Natural killer cell (primary cell): ENCODE results near the gene PRPF39. TPM values are rescaled to one million over a fixed set of nuclear protein-coding genes. Genes with fewer than 3 reads are reported as not detected.

Experiments
- ATAC-seq, 3 donors: fragments of 150-1000 bp in 2 of 3; fragments of 200-7000 bp in 1 of 3; cut with Tn5 transposase; 1 replicate in 1 of 3; 2 replicates in 2 of 3; pipeline ENCODE4 v1.10.0; 2021; ENCODE audit warnings: mild to moderate bottlenecking in 2 of 3, moderate library complexity in 2 of 3
- DNase-seq, 2 donors: peaks; one replicate each; pipeline versions ENCODE4 v3.0.0 to v3.0.0-alpha.2; 2013 to 2021; ENCODE audit warnings: mixed read lengths in 1 of 2
- H3K27ac ChIP-seq: one replicate; pipeline ENCODE4 v1.5.1; 2013; ENCODE audit warnings: mild to moderate bottlenecking, low read length
- H3K27me3 ChIP-seq: one replicate; pipeline ENCODE4 v1.6.1; 2013; ENCODE audit warnings: low read length; ENCODE audit not compliant: control insufficient read depth, insufficient read depth
- H3K36me3 ChIP-seq: one replicate; pipeline ENCODE4 v1.6.1; 2013; ENCODE audit warnings: low read length; ENCODE audit not compliant: control insufficient read depth, insufficient read depth
- H3K4me1 ChIP-seq: one replicate; pipeline ENCODE4 v1.6.1; 2013; ENCODE audit warnings: low read length; ENCODE audit not compliant: control insufficient read depth, insufficient read depth
- H3K4me3 ChIP-seq: one replicate; pipeline ENCODE4 v1.5.1; 2013; ENCODE audit warnings: low read length
- H3K9me3 ChIP-seq: one replicate; pipeline ENCODE4 v1.6.1; 2013; ENCODE audit warnings: low read length; ENCODE audit not compliant: control insufficient read depth, insufficient read depth
- H3K27ac Mint-ChIP-seq, 2 donors: one replicate each; pipeline ENCODE4 v1.8.0; 2022; ENCODE audit warnings: mild to moderate bottlenecking in 2 of 2, mixed read lengths in 2 of 2, moderate library complexity in 1 of 2
- H3K27me3 Mint-ChIP-seq, 2 donors: one replicate each; pipeline ENCODE4 v1.8.0; 2022; ENCODE audit warnings: low read depth in 2 of 2, mixed read lengths in 2 of 2
- H3K36me3 Mint-ChIP-seq: one replicate; pipeline ENCODE4 v1.8.0; 2022; ENCODE audit warnings: mixed read lengths
- H3K4me1 Mint-ChIP-seq, 2 donors: one replicate each; pipeline ENCODE4 v1.8.0; 2022; ENCODE audit warnings: mixed read lengths in 2 of 2
- H3K4me3 Mint-ChIP-seq: one replicate; pipeline ENCODE4 v1.8.0; 2022; ENCODE audit warnings: mild to moderate bottlenecking, moderate library complexity, mixed read lengths
- H3K9me3 Mint-ChIP-seq, 2 donors: one replicate each; pipeline ENCODE4 v1.8.0; 2022; ENCODE audit warnings: mixed read lengths in 2 of 2
- CTCF ChIP-seq: fragments of 200-600 bp; IDR thresholded peaks from one replicate; pipeline ENCODE4 v1.8.0; 2022; ENCODE audit warnings: antibody characterized with exemption
- WGBS: methylation state at CpG from one replicate; pipeline ENCODE4 v1.1.7; 2013; ENCODE audit warnings: missing lambda C conversion rate; ENCODE audit not compliant: insufficient coverage; 5-methylcytosine and 5-hydroxymethylcytosine counted together
- intact Hi-C: fragments of 100-400 bp; cut with micrococcal nuclease; formaldehyde crosslinking; loops from one replicate; pipeline ENCODE4 v1.14.2; 2022
- total RNA-seq, 4 donors: library from RNA; stranded (reverse); fragments of 120-200 nt in 1 of 4; gene quantifications; one replicate each; pipeline versions ENCODE4 v1.2.3 to v1.2.4, GENCODE V29; 2013 to 2022

PRPF39 gene
- total RNA-seq, 3 donors from 2014 or later (not counting 1 experiment from before 2014, with no cell fraction given) = 49.2 to 61.2 (median 52.5) TPM

GRCh38 chr14:45145214-45145613, 61.3 kb downstream of the PRPF39 start:
- H3K27ac Mint-ChIP-seq = no peak overlapping the region
- Histone ChIP-seq H3K36me3 (peaks cover 2% of the 10 kb centered on the region), H3K27me3 (no peaks in the 10 kb centered on the region), H3K4me3 (no peak overlapping the region), H3K4me1 (no peaks in the 10 kb centered on the region), H3K9me3 (no peaks in the 10 kb centered on the region), H3K27ac (no peak overlapping the region)
- peaks cover 5 to 10% of the 10 kb centered on the region in 2 donors for H3K4me1 Mint-ChIP-seq
- no peaks in the 10 kb centered on the region for H3K9me3 Mint-ChIP-seq
- H3K4me3 Mint-ChIP-seq = no peak overlapping the region
- ATAC-seq (no peak), DNase-seq (no peak)
- TF ChIP-seq CTCF = no peak
- intact Hi-C loops = no loop called here
- H3K36me3 Mint-ChIP-seq = no peaks in the 10 kb centered on the region
- 81% methylated on average over 2 of the region's 3 CpGs for WGBS
- no peaks in the 10 kb centered on the region for H3K27me3 Mint-ChIP-seq

GRCh38 chr14:45149602-45150001, 65.7 kb downstream of the PRPF39 start:
- no peak for TF ChIP-seq CTCF
- no peaks in the 10 kb centered on the region for H3K9me3 ChIP-seq
- H3K4me1 ChIP-seq = no peaks in the 10 kb centered on the region
- H3K9me3 Mint-ChIP-seq = no peaks in the 10 kb centered on the region
- DNase-seq (no peak), ATAC-seq (no peak)
- no peak overlapping the region for H3K27ac Mint-ChIP-seq
- H3K4me1 Mint-ChIP-seq = peaks cover 3 to 5% of the 10 kb centered on the region in 2 donors
- H3K4me3 Mint-ChIP-seq = no peak overlapping the region
- WGBS = 94% methylated on average over 3 of the region's 3 CpGs
- peaks cover 9% of the 10 kb centered on the region for H3K36me3 ChIP-seq
- no peak overlapping the region for H3K4me3 ChIP-seq
- H3K27me3 Mint-ChIP-seq = no peaks in the 10 kb centered on the region
- no peaks in the 10 kb centered on the region for H3K36me3 Mint-ChIP-seq
- H3K27ac ChIP-seq = no peak overlapping the region
- H3K27me3 ChIP-seq = no peaks in the 10 kb centered on the region
- intact Hi-C loops = no loop called here

GRCh38 chr14:45150386-45150890, 66.5 kb downstream of the PRPF39 start:
- WGBS = 100% methylated on average over 2 of the region's 4 CpGs
- Mint-ChIP-seq H3K4me3 (no peak overlapping the region), H3K27ac (no peak overlapping the region), H3K4me1 (peaks cover 0 to 5% of the 10 kb centered on the region in 2 donors), H3K9me3 (no peaks in the 10 kb centered on the region), H3K36me3 (no peaks in the 10 kb centered on the region), H3K27me3 (no peaks in the 10 kb centered on the region)
- H3K27me3 ChIP-seq = no peaks in the 10 kb centered on the region
- no peaks in the 10 kb centered on the region for H3K9me3 ChIP-seq
- DNase-seq = no peak
- H3K36me3 ChIP-seq = peaks cover 9% of the 10 kb centered on the region
- intact Hi-C loops = no loop called here
- TF ChIP-seq CTCF = no peak
- no peak for ATAC-seq
- H3K4me3 ChIP-seq = no peak overlapping the region
- no peak overlapping the region for H3K27ac ChIP-seq
- no peaks in the 10 kb centered on the region for H3K4me1 ChIP-seq

- H3K4me1 ChIP-seq = no peaks in the 10 kb centered on the region
- no peak overlapping the region for H3K4me3 ChIP-seq
- Mint-ChIP-seq H3K4me1 (no peaks in the 10 kb centered on the region), H3K27me3 (no peaks in the 10 kb centered on the region), H3K9me3 (no peaks in the 10 kb centered on the region), H3K4me3 (no peak overlapping the region), H3K27ac (no peak overlapping the region), H3K36me3 (no peaks in the 10 kb centered on the region)
- ATAC-seq (no peak), DNase-seq (no peak)
- no peak overlapping the region for H3K27ac ChIP-seq
- no peaks in the 10 kb centered on the region for H3K9me3 ChIP-seq
- no peaks in the 10 kb centered on the region for H3K27me3 ChIP-seq
- H3K36me3 ChIP-seq = peaks cover 2% of the 10 kb centered on the region
- intact Hi-C loops = no loop called here
- TF ChIP-seq CTCF = no peak
These were observed 72.2 kb downstream of the PRPF39 start for GRCh38 chr14:45156067-45156466.
